ENCODE measurements around the gene IL31RA.

The IL31RA gene

DNA sequence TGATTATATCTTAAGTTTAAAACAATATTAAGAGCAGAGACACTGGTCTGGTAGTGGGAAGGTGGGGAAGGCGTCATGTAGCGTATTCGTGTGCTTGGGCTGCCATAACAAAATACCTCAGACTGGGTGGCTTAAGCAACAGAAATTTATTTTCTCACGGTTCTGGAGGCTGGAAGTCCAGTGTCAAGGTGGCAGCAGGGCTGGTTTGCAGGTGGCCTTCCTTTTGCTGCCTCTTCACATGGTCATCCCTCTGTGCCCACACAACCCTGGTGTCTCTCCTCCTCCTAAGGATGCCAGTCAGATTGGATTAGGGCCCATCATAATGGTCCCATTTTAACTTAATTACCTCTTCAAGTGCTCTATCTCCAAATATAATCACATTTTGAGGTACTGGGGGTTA is 9.6 kb downstream of the IL31RA start:
- DNase-seq: no peak

DNA sequence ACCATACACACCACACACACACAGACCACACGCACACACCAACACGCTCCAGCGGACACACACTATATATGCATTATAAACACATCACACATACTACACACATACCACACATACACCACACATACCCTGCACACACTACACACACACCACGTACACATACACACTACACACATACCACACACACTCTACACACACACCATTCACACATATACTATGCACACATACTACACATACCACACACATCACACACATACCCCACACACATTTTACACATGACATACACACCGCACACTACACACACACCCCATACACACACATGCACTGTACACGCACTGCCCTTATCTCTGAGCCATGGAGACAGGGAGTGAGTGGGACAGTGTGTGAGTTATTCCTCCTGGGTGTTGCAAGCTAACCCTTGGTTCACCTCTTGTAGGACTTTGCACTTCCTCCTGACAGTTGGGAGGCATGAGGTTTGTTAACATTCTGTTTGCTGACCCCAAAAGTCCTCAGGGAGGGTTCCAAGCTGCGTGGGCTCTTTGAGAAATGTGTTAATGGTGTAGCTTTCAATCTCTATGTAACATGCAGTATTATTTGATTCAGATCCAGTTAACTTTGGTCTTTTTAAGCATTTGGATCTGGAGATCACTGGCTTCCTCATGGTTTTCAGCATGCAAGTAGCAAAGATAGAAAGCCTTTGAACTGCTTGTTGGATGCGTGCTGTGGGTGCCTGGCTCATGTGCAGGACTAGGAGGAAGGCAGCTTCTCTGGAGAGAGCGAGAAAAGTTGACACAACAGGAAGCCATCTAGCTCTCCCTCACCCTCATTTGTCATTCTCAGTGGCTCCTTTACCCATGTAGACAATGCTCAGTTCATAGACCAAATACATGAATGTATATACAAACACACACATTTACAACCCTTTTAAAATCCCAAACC is 13.7 kb downstream of the IL31RA start:
- DNase-seq: no peak

DNA sequence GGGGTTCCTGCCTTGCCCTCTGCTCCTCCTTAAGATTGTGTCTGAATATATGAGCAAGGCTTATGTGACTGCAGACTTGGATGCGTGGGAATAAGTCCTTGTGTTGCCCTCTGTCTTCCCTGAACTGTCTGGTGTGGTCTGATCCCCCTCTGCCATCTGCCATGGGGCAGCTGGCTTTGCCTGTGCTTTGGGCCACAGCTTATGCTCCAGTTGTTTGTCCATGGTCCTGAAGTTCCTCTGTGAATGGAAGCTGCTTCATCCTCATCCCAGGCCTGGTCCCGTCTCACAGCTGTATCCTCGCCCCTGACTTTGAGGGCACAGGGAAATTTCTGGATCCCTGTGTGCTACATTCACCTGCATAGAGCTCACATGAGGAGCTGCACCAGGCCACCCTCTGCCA is 14.7 kb downstream of the IL31RA start:
- peak; percentile 43 for DNase-seq

DNA sequence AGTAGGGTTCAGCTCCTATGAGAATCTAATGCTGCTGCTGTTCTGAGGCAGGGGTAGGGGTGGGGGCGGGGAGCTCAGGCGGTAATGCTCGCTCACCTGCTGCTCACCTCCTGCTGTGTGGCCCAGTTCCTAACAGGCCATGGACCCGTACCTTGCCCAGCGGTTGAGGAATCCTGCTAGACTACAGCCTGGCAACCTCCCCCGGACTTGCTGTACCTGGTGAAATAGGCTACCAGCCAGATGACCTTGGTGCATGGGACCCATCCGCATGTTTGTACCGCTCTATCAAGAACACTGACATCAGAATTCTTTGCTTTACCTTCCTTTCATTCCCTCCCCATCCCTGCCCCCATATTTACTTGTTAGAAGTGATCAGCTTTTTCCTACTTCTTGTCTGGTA is 15.3 kb downstream of the IL31RA start:
- DNase-seq: no peak

DNA sequence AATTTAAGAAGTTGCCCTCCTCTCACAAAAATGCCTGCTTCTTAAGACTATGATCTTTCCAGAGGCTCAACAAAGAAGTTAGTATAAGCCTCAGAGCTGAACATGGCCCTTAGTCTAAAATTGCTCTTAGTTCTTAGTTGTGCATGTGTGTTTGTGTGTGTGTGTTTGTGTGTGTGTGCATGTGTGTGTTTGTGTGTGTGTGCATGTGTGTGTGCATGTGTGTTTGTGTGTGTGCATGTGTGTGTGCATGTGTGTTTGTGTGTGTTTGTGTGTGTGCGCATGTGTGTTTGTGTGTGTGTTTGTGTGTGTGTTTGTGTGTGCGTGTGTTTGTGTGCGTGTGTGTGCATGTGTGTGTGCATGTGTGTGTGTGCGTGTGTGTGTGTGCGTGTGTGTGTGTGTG is 15.8 kb downstream of the IL31RA start:
- no peak for DNase-seq

DNA sequence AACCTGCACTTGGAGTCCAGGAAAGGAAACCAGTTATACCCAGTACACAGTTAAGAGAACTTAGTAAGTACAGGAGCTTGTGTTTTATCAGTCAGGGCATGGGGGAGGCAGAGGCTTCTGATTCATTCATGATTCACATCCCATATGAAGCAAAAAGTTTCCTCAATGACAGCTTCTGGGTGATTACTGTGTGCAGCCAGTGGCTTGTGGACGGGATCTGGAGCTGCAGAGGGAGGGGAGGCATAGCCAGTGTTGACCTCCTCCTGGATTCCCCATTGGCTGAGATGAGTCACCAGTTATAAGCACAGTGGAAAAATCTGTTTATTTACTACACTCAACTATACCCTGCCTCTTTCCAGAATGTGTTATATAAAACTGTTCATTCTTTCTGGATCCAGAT is 17.7 kb downstream of the IL31RA start:
- DNase-seq: no peak

DNA sequence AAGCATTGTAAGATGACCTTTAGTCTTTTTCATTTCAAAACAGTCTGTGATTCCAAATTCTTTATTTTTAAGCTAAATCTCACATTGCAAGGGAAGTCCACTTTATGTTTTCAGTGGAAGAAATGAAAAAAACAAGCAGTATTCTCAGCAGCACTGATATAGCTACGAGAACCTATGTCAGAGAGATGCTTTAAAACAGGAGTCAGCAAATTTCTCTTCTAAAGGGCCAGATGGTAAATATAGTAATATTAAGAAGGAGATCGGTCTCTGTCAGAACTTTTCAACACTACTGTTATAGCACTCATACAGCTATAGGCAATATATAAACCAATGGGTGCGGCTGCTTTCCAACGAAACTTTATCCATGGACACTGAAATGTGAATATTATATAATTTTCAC is 18.7 kb downstream of the IL31RA start:
- no peak for DNase-seq

DNA sequence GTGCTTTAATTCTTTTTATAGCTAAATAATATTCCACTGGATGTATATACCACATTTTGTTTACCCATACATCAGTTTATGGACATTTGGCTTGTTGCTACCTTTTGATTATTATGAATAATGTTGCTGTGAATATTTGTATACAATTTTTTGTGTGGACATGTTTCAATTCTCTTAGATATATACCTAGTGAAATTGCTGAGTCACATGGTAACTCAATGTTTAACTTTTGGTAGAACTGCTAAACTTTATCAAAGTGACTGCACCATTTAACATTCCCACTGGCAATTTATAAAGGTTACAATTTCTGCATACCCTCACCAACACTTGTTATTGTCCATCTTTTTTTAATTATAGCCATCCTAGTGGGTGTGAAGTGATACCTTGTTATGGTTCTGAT is 22.1 kb downstream of the IL31RA start:
- DNase-seq: no peak

DNA sequence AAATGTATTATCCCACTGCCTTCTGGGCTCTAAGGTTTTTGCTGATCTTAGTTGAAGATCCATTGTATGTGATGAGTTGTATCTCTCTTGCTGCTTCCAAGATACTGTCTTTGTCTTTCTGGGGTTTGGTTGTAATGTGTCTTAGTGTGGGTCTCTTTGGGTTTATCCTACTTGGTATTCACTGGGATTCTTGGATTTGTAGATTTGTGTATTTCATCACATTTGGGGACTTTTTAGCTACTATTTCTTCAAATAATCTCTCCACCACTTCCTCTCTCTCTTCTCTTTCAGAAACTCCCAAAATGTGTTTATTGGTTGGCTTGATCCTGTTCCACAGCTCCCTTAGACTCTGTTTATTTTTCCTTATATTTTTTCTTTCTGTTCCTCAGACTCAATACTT is 26.5 kb downstream of the IL31RA start:
- no peak for DNase-seq

DNA sequence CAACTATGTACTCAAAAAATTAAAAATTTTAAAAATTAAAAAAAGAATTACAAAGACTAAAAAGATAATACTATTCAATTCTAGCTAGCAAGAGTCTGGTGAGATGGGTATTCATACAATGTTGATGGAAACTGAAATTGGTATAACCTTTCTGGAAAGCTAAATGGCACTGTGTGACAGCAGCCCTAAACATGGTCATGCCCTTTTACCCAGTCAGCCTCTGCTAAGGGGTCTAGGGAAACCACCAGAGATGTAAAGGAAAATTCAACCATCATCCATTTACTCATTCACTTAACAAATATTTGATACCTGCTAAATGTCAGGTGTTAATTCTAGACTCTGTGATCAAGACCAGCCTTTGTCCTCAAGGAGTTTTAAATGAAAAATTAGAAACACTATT is 29.3 kb downstream of the IL31RA start:
- no peak for DNase-seq

DNA sequence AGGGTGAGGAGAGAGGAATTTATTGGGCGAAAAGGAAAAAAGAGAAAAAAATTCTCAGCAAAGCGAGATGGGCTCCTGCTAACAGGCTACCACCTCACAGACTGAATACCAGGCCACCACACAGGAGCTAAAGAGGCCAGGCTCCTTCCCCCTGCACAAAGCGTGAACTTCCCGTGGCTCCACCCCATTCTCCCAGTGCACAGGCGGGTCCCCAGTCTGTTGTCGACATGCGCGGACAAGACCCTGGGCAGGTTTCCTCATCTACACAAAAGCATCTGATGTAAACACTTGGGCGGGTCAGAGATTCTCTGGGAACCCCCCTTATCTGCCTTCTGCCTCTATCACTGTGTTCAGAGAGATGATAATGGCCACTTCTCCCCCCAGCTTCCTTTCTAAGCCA is 34.2 kb downstream of the IL31RA start:
- peak; percentile 22 for DNase-seq

DNA sequence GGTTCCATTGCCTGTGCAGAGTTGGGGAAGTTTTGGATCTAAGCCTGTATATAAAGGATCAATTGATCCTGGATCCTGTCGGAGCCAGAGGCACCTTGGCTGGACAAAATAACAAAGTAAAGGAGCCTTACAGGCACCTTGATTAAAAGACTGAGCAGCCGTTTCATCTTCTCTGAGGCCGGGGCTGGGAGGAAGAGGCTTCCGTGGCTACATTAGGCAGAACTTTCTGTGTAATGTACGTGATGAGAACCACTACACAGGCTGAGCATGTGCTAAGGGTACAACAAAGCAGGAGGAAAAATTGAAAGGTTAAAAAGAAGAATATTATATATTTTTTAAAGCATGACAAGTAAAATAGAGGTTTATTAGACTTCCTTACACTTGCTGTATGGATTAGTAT is 37.0 kb downstream of the IL31RA start:
- no peak for DNase-seq

DNA sequence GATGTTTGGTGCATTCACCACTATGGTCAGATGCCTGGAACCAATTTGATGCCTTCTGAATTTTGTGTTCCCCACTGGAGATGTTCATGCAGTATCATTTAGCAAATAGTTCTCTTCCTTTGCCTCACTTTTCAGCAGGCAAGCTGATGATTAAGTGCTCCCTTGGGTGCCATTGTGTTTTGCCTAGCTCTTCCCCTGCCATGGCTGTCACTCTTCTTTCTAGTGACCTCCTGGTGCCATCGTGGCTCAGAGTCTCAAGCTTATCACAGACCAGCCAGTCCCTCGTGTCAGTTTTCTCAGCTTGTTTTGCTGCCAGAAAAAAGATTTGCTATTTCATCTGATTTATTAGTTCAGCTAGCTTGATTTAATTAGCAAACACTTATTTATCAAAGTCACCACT is 41.3 kb downstream of the IL31RA start:
- DNase-seq: no peak

DNA sequence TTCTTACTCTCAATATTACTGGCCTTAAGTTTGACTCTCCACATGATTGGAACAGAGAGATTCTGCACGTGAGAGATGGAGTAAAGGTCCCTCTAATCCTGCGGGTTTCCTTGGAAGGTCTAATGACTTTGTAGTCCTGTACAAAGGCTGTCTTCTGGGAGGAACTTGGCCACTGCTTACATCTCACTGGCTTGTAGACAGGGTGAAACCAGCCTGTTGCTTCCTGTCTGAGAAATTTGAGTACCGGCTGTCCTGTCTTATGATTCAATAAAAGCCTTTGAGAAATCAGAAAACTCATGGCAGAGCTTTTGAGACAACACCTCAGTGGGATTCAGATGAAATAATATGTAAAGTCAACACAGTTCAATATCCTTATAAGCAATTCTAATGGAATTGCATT is 43.0 kb downstream of the IL31RA start:
- no peak for DNase-seq

DNA sequence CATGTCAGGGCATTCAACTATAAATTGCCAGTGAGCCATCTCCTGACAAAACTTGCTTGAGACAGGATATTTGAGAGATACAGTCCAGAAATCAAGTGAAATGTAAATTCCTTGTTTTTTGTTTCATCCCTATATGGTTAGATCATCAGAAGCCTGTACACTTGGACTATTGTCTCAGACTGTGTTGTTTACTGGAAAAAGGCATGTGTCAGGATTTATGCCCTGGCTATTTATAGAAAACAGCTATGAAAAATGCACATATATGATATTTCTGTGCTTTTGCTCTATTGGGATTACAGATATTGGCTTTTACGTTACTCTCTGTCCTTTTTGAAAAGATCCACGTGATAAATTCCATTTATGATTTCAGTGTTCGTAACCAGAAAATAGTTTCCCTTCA is 44.2 kb downstream of the IL31RA start:
- no peak for DNase-seq

DNA sequence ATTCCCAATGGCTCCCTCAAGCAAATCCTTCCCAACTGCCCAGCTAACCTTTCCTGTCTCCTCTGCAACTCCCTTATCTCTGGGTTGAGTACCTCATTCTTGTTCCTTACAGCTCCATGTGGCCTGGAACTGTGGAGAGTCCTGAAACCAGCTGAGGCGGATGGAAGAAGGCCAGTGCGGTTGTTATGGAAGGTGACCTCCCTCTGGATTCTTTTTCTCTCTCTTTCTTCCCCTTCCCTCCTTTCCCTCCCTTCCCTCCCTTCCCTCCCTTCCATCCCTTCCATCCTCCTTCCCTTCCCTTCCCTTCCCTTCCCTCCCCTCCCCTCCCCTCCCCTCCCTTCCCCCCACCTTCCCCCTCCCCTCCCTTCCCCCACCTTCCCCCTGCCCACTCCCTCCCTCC is 45.1 kb downstream of the IL31RA start:
- DNase-seq: no peak

DNA sequence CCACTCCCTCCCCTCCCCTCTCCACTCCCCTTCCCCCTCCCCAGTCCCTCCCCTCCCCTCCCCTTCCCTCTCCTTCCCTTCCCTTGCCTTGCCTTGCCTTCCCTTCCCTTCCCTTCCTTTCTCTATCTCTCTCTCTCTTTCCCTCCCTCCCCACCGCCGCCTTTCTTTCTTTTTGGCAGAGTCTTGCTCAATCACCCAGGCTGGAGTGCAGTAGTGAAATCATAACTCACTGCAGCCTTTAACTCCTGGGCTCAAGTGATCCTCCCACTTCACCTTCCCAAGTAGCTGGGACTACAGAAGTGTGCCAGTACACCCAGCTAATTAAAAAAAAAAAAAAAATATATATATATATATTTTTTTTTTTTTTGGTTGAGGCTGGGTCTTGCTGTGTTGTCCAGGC is 45.5 kb downstream of the IL31RA start:
- no peak for DNase-seq

DNA sequence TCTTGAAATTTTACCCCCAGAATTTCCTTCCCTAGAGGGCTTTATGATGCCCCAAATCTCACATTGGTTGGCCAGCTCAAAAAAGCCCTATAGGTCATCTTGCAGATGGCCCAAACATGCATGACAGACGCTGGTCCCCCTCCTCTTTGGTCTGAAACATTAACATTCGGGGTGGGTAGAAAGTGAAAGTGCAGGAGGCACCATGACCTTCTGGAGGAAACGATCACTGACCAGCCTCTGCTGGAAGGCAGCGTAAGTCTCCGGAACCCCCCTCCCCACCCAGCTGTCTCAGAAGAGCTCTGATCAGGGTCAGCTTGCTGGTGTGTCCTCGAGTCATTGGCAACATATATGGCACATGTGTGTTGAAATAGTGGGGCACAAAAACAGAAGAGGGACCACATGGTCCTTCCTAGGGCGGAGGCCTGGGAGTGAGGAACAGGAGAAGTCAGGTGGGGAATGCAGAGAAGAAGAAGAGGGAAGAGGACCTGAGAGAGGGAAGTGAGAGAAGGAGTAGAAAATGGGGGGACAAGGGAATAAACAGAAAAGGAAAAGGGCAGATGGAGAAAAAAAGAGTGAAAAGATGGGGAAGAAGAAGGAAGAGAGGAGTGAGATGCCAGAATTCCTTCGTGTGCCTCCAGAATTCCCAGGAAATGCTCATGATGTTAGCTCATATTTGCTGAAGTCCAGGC is 46.2 kb downstream of the IL31RA start:
- DNase-seq: no peak

DNA sequence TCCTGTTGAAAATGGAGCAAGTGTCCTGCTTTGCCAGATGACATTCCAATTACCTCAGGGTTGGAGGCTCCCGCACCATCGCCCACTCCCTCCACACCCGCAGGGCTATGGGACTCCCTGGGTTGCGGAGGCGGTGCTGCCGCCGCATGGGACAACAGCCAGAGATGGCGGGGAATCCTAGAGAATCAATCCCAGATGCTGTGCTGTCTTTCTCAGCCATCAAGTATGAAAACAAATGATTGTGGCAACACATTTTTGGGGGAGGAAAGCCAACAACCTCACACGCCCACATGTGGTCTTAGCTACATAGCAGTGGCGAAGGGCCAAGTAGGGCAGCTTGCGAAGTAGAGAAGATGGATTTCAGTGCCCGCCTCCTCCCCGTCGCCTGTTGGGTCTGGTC is 46.7 kb downstream of the IL31RA start:
- peak; percentile 52 for DNase-seq

DNA sequence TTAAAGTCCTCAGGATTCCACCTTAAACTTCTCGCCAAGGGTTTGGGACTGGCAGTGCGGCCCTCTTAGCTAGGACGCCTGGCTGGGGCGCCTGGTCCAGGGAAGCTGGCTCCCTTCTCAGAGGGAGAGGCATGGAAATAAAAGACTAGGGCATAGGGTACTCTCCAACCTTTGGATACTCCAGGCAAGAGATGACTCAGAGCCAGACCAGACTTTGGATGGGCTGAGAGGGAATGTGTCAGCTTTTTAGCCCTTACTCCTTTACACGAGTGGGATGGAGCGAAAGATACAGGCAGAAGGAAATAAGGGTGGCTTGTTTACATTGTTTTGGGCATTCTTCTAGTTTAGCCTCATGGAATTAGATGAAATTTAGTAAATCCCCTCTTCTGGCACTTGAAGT is 48.2 kb downstream of the IL31RA start:
- no peak for DNase-seq

DNA sequence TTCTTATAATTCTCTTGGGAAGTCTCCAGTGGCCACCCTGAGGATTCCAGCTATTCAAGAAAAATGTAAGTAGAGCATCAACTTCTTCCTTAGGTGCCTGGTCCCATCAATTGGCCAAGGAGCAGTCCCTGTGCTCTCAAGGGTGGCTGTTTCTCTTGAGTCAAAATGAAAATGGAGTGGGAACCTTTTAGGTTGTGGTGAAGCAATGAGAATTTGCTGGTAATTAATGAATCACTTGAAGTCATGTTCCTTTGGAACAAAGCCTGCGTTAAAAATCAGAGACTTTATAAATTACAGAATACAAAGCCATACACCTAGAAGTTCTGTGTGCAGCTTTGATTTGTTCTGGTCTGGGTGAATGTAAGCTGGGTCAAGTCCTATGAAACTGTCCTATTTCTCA is 48.9 kb downstream of the IL31RA start:
- DNase-seq: no peak

DNA sequence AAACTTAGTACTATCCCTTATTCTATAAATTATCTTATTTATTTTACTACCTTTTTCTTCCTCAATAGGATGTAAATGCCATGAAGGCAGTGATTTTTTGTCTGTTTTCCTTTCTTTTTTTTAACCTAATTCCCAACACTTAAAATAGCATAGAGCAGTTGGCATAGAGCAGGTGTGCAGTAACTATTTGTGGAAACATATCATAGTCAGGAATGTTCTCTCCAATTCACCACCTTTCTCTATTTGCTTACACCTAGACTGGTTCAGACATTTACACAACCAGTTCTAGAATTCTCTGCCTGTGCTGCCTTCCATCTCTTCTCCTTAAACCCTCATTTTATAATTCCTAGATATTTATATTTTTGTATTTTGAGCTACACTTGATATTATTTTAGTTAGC is 49.6 kb downstream of the IL31RA start:
- DNase-seq: peak; percentile 16

DNA sequence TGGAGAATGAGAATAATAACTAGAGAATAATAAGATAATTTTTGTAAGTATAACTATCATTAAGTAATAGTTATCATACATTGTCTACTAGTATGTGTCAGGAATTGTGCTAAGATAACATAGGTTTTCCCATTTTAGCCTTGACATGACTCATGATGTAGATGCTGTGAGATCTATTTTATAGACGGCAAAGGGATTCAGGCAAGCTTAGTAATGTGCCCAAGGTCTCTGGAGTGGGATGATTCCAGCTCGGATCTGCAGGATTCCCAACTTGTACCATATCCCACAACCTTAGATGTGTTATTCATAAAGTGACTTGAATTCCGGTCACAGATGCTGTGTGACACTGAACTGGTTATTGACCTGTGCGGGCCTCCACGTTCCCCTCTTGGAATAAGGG is 51.5 kb downstream of the IL31RA start:
- no peak for DNase-seq

DNA sequence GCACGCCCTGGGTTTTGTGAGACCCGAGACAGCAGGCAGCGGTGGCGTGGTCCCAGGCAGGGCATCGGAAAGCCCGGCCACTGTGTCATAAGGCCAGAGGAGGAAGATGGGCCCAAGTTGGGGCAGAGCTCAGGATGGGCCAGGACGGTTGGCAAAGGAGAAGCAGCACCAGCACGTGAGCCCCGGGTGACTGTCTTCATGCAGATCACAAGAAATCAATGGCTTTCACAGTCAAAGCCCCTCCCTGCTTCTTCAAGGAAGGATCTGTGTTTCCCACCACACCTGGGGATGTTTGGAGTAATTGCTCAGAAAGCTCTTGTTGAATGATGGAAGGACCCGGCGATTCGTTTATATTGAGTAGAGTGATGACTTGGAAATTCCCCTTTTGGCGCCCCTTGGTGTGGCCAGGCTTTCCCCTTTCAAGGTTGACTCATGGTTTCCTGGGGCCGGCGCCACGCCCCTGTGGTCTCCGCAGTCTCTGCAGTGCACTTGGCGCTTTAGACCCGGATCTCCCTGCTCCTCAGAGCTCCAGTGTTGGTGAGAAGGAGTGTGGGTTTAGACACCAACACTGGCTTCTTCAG is 52.1 kb downstream of the IL31RA start:
- DNase-seq: no peak

All from NCI-H2171 treated with DMSO at 0.1 percent for 48 hours (cell line).